A673 (cell line): ENCODE data around the gene SMIM7. TPM values are rescaled to one million over a fixed set of nuclear protein-coding genes. Genes with fewer than 3 reads are reported as not detected.

Experiments used
- BruUV-seq: library from RNA; stranded (reverse); fragments of 400-500 nt; replicated peaks from 2 replicates; lab custom pipeline; 2021; lab: Mats Ljungman, UMichigan
- CTCF ChIA-PET: fragments of 300-600 bp; sonication (Branson Sonifier 250); formaldehyde crosslinking; loops from one replicate; lab custom pipeline; 2022; ENCODE audit warnings: antibody characterized with exemption; lab: Charles Lee
- POLR2A ChIA-PET: fragments of 300-600 bp; sonication (Branson Sonifier 250); formaldehyde crosslinking; loops from one replicate; lab custom pipeline; 2022; ENCODE audit warnings: antibody characterized with exemption; ENCODE audit not compliant: low non-redundant PET; lab: Charles Lee
- DNase-seq: peaks from one replicate; pipeline ENCODE4 v3.0.0-alpha.2; 2015; ENCODE audit warnings: low spot score
- H3K27ac ChIP-seq: fragments of 200-600 bp; sonication (generic); 2 replicates; pipeline ENCODE4 v1.5.1; 2016; ENCODE audit warnings: mixed run types, low read depth, mild to moderate bottlenecking, mixed read lengths, antibody characterized with exemption, low read length; ENCODE audit not compliant: poor library complexity, severe bottlenecking
- H3K27me3 ChIP-seq: fragments of 200-600 bp; sonication (generic); replicated peaks from 2 replicates; pipeline ENCODE4 v1.6.1; 2017; ENCODE audit warnings: mixed run types, low read depth, mild to moderate bottlenecking, mixed read lengths, antibody characterized with exemption, low read length; ENCODE audit not compliant: insufficient read depth, poor library complexity
- H3K36me3 ChIP-seq: fragments of 200-600 bp; sonication (generic); 2 replicates; pipeline ENCODE4 v1.6.1; 2016; ENCODE audit warnings: mixed run types, mild to moderate bottlenecking, mixed read lengths, antibody characterized with exemption, low read length; ENCODE audit not compliant: insufficient read depth, poor library complexity, severe bottlenecking
- H3K4me1 ChIP-seq: fragments of 200-600 bp; sonication (generic); 2 replicates; pipeline ENCODE4 v1.6.1; 2017; ENCODE audit warnings: mixed run types, mild to moderate bottlenecking, mixed read lengths, antibody characterized with exemption, low read length; ENCODE audit not compliant: insufficient read depth, poor library complexity, severe bottlenecking
- H3K4me3 ChIP-seq: fragments of 200-600 bp; sonication (generic); 2 replicates; pipeline ENCODE4 v1.5.1; 2016; ENCODE audit warnings: low read depth, mixed run types, mild to moderate bottlenecking, mixed read lengths, low read length; ENCODE audit not compliant: poor library complexity, severe bottlenecking
- H3K9me3 ChIP-seq: fragments of 200-600 bp; sonication (generic); 2 replicates; pipeline ENCODE4 v1.6.1; 2016; ENCODE audit warnings: mixed run types, low read depth, mild to moderate bottlenecking, mixed read lengths, antibody characterized with exemption, low read length; ENCODE audit not compliant: poor library complexity, severe bottlenecking
- CTCF ChIP-seq: fragments of 300-800, 200-600 bp; sonication (generic); conservative IDR thresholded peaks from 2 replicates; pipeline ENCODE4 v1.5.1; 2017; ENCODE audit warnings: low read depth, mild to moderate bottlenecking, antibody characterized with exemption, low read length, moderate library complexity, mixed read lengths
- EZH2 ChIP-seq: fragments of 200-600 bp; sonication (generic); IDR thresholded peaks from 2 replicates; pipeline ENCODE4 v1.6.1; 2017; ENCODE audit warnings: borderline replicate concordance, low read depth, mild to moderate bottlenecking, mixed read lengths, antibody characterized with exemption, low read length; ENCODE audit not compliant: poor library complexity, severe bottlenecking
- intact Hi-C: fragments of 100-400 bp; cut with micrococcal nuclease; formaldehyde crosslinking; loops from one replicate; pipeline ENCODE4 v1.10.0; 2022; ENCODE audit not compliant: unreplicated experiment
- total RNA-seq: library from RNA; stranded (reverse); gene quantifications from 2 replicates; pipeline ENCODE4 v1.2.3, GENCODE V29; 2021

SMIM7 gene
- total RNA-seq, 1 experiment from 2014 or later: 82.7 TPM

- 0 out of 2 replicates have a peak, but pooled peaks have one; percentile 9 for TF ChIP-seq CTCF
- no peak for TF ChIP-seq EZH2
- POLR2A ChIA-PET: no interaction called here
- peaks cover 15% of the 10 kb centered on the region for H3K4me1 ChIP-seq
- CTCF ChIA-PET: interaction anchor here (1.2 kb wide), 1 partner anchor 99 kb away, joined by 3 read pairs; no protein-coding TSS in a partner anchor
- BruUV-seq: no TSS peak
- H3K27me3 ChIP-seq: no peaks in the 10 kb centered on the region
- intact Hi-C loops: loop anchor here (5.0 kb wide), 2 partner anchors 55 to 450 kb away; partner anchors contain the start of genes HAUS8, MYO9B and SLC35E1
- H3K27ac ChIP-seq: peak overlapping the region; percentile 98
- H3K9me3 ChIP-seq: no peaks in the 10 kb centered on the region
- H3K36me3 ChIP-seq: peaks cover 11% of the 10 kb centered on the region
- DNase-seq: peak; percentile 29
- H3K4me3 ChIP-seq: peak overlapping the region; percentile 100
Observed at GRCh38 chr19:16627193-16627927, 32.6 kb downstream of the SMIM7 start.

GRCh38 chr19:16626796-16627192, 33.1 kb downstream of the SMIM7 start:
- Histone ChIP-seq H3K9me3 (no peaks in the 10 kb centered on the region), H3K4me1 (peaks cover 15% of the 10 kb centered on the region), H3K27ac (peak overlapping the region; percentile 98), H3K36me3 (peaks cover 11% of the 10 kb centered on the region), H3K4me3 (peak overlapping the region; percentile 100), H3K27me3 (no peaks in the 10 kb centered on the region)
- POLR2A ChIA-PET: no interaction called here
- BruUV-seq: no TSS peak
- DNase-seq: no peak
- intact Hi-C loops: loop anchor here (5.0 kb wide), 2 partner anchors 54 to 451 kb away; partner anchors contain the start of genes HAUS8, MYO9B and SLC35E1
- TF ChIP-seq CTCF (no peak), EZH2 (no peak)
- CTCF ChIA-PET: interaction anchor here (1.2 kb wide), 1 partner anchor 99 kb away, joined by 3 read pairs; no protein-coding TSS in a partner anchor

- TF ChIP-seq EZH2 (no peak), CTCF (no peak)
- ChIA-PET CTCF (no interaction called here), POLR2A (no interaction called here)
- no TSS peak for BruUV-seq
- Histone ChIP-seq H3K4me3 (no peak overlapping the region), H3K9me3 (no peaks in the 10 kb centered on the region), H3K36me3 (peaks cover 5% of the 10 kb centered on the region), H3K27me3 (no peaks in the 10 kb centered on the region), H3K4me1 (peaks cover 15% of the 10 kb centered on the region), H3K27ac (no peak overlapping the region)
- DNase-seq: no peak
- intact Hi-C loops: loop anchor here (5.0 kb wide), 2 partner anchors 53 to 452 kb away; partner anchors contain the start of genes HAUS8, MYO9B and SLC35E1
Observed at GRCh38 chr19:16625163-16625958, 34.6 kb downstream of the SMIM7 start.
